Heart left ventricle (tissue), 16 donors: ENCODE data around the gene INPP5K. TPM values are rescaled to one million over a fixed set of nuclear protein-coding genes. Genes with fewer than 3 reads are reported as not detected.

Experiments
- ATAC-seq, 4 donors: fragments of 200-7000 bp; cut with Tn5 transposase; one replicate each; pipeline ENCODE4 v1.9.1; 2020 to 2022; ENCODE audit warnings: moderate library complexity in 4 of 4, mild to moderate bottlenecking in 3 of 4, moderate number of reproducible peaks in 1 of 4
- DNase-seq, 5 donors: peaks; one replicate each; pipeline ENCODE4 v3.0.0-alpha.2; 2020
- H3K27ac ChIP-seq, 12 donors: fragments of 200-600 bp; sonication (generic) in 4 of 12; one replicate each; pipeline versions ENCODE4 v1.5.0 to v1.8.0; 2016 to 2022; ENCODE audit warnings: mild to moderate bottlenecking in 2 of 12
- H3K27me3 ChIP-seq, 9 donors: fragments of 200-600 bp; sonication (generic) in 2 of 9; one replicate each; pipeline versions ENCODE4 v1.5.1 to v1.8.0; 2016 to 2022; ENCODE audit warnings: mild to moderate bottlenecking in 3 of 9
- H3K36me3 ChIP-seq, 9 donors: fragments of 200-600 bp; sonication (generic) in 2 of 9; one replicate each; pipeline versions ENCODE4 v1.5.0 to v1.8.0; 2018 to 2022; ENCODE audit warnings: mild to moderate bottlenecking in 2 of 9
- H3K4me1 ChIP-seq, 12 donors: fragments of 200-600 bp; sonication (generic) in 4 of 12; one replicate each; pipeline versions ENCODE4 v1.5.0 to v1.8.0; 2016 to 2022; ENCODE audit warnings: mild to moderate bottlenecking in 3 of 12
- H3K4me3 ChIP-seq, 12 donors: fragments of 200-600 bp; sonication (generic) in 4 of 12; one replicate each; pipeline versions ENCODE4 v1.5.0 to v1.8.0; 2017 to 2022; ENCODE audit warnings: mild to moderate bottlenecking in 9 of 12, moderate library complexity in 4 of 12
- H3K9me3 ChIP-seq, 12 donors: fragments of 200-600 bp; sonication (generic) in 4 of 12; one replicate each; pipeline versions ENCODE4 v1.5.0 to v1.8.0; 2016 to 2022; ENCODE audit warnings: mild to moderate bottlenecking in 1 of 12
- POLR2A ChIP-seq, 2 donors: fragments of 450-650 bp; IDR thresholded peaks; one replicate each; pipeline ENCODE4 v1.6.1; 2017; ENCODE audit warnings: antibody characterized with exemption in 2 of 2, mild to moderate bottlenecking in 2 of 2, moderate library complexity in 2 of 2
- WGBS, 4 donors: extraction: QIAGEN DNeasy Blood & Tissue Kit in 2 of 4; methylation state at CpG; one replicate each; pipeline versions ENCODE4 v1.1.5 to v1.1.7; 2013 to 2018; 5-methylcytosine and 5-hydroxymethylcytosine counted together
- intact Hi-C, 10 donors: fragments of 100-400 bp; cut with DNase I; formaldehyde crosslinking; loops; one replicate each; pipeline versions ENCODE4 v1.11.1 to v1.14.2; 2022
- polyA plus RNA-seq, 2 donors: library from polyadenylated mRNA; stranded (reverse); fragments of 200-250 nt; gene quantifications; one replicate each; pipeline ENCODE4 v1.2.3, GENCODE V29; 2013
- total RNA-seq, 9 donors: library from RNA; depleted of rRNA in 2 of 9; stranded (reverse); fragments of >200 nt in 2 of 9; fragmentation: NEBNext Ultra II Directional in 3 of 9; extraction: Animal tissue kit (Norgen Biotek cat#: 25700) in 3 of 9; gene quantifications; one replicate each; pipeline versions ENCODE4 v1.1.0 to v1.2.4, GENCODE V29; 2016 to 2023
- TF ChIP-seq, protein P1 (sequence below), 12 donors: fragments of 200-600 bp; sonication (generic) in 4 of 12; IDR thresholded peaks; one replicate each; pipeline versions ENCODE4 v1.5.0 to v1.8.0; 2018 to 2022; ENCODE audit warnings: antibody characterized with exemption in 12 of 12, mild to moderate bottlenecking in 5 of 12
- donor health status: ischemic (EF 13 %, LVEDD 7.1; RV severe dilation, severe dysfunction).
- donor health status: healthy with polysubstance abuse.
- donor health status: DM: no; HTN: yes; CAD: no.
- donor health status: DM: no; HTN: no; CAD: no.
- donor health status: ischemic (EF 25% LVEDD 6.9; RV normal size, moderate dysfunction).
- donor health status: ischemic (EF 25% LVEDD 5.7; RV mildly dilated, moderate dysfunction).
- donor health status: healthy.
- donor health status: DM: yes; HTN: yes; CAD: no.
- donor health status: ischemic (EF 35%, LVEDD 5.7; RV mildly dilated, moderate dysfunction).
- donor health status: nonischemic (EF 11% LVEDD 7.7; RV severe dilation, severe dysfunction).
- donor health status: DM: yes; HTN: yes; CAD: no.
- donor health status: PGD.
- donor health status: ischemic (EF 29% LVEDD 5.4; RV normal size, mild dysfunction).
- donor health status: nonischemic (EF 23%, LVEDD 6.1; RV moderate dilation, normal function).

Gene INPP5K
- total and polyA plus RNA-seq, 11 donors = 21.9 to 128 (median 33.4) TPM

DNA sequence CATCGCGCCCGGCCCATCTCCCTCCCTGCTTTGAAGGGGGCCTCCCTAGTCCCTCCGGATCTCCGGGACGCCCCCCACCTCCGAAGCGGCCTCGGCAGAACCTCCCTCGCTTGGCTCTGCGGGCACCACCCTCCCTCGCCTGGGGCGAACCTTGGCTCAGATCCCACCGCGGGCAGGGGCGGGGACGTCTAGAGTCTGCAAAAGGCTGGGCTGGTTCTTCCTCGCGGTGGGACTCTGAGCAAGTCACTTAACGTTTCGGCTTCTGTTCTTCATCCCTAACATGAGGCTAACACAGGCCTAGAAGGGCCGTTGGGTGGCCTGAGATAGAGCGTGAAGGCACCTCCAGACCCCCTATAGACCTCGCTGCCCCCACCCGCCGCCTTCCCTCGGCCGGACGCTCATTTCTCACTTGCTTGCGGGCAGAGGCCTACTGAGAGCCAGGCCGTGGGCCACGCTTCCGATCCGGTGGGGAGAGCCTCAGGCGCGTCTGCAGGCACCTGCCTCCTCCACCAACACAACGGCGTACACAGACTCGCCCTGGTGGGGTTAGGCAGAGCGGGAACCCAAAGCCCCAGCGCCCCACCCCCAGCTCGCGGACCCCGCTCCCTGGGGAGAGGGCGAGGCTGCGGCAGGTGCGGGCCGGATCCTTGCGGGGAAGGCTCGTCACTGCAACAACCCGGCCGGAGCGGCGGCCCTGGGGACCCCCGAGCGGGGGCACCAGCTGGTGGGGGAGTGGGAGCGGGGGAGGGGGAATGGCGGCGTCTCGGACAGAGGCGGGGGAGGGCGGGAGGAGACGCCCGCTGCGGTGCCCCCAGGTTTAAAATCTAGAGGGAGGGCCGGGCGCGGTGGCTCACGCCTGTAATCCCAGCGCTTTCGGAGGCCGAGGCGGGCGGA is 29.4 kb downstream of the INPP5K start:
- no peaks in the 10 kb centered on the region for H3K27me3 ChIP-seq
- DNase-seq (peak; percentile 73 to 88 (median 82)), ATAC-seq (peak in 2 of 4 donors; percentile 3 to 8)
- H3K4me3 ChIP-seq = peak overlapping the region; percentile 26 to 85 (median 70)
- TF ChIP-seq POLR2A (IDR thresholded peaks at IDR 0.05) = no peak
- TF ChIP-seq, protein P1, sequence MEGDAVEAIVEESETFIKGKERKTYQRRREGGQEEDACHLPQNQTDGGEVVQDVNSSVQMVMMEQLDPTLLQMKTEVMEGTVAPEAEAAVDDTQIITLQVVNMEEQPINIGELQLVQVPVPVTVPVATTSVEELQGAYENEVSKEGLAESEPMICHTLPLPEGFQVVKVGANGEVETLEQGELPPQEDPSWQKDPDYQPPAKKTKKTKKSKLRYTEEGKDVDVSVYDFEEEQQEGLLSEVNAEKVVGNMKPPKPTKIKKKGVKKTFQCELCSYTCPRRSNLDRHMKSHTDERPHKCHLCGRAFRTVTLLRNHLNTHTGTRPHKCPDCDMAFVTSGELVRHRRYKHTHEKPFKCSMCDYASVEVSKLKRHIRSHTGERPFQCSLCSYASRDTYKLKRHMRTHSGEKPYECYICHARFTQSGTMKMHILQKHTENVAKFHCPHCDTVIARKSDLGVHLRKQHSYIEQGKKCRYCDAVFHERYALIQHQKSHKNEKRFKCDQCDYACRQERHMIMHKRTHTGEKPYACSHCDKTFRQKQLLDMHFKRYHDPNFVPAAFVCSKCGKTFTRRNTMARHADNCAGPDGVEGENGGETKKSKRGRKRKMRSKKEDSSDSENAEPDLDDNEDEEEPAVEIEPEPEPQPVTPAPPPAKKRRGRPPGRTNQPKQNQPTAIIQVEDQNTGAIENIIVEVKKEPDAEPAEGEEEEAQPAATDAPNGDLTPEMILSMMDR (IDR thresholded peaks at IDR 0.05) = no peak
- intact Hi-C loops = loop anchor here in 2 of 10 donors (10.0 kb wide), 1 partner anchor 158 kb away; the partner anchor contains the start of genes RILP (in 2 of the 2) and SCARF1 (in 2 of the 2)
- peaks cover 7 to 80% (median 58%) of the 10 kb centered on the region in 12 donors for H3K4me1 ChIP-seq
- H3K9me3 ChIP-seq = no peaks in the 10 kb centered on the region
- peaks cover 0 to 18% (median 17%) of the 10 kb centered on the region in 9 donors for H3K36me3 ChIP-seq
- WGBS, 4 donors = 33 to 52% (median 42%) methylated on average over 48 to 74 of the region's 74 CpGs
- H3K27ac ChIP-seq = peak overlapping the region; percentile 94 to 100 (median 99)

DNA sequence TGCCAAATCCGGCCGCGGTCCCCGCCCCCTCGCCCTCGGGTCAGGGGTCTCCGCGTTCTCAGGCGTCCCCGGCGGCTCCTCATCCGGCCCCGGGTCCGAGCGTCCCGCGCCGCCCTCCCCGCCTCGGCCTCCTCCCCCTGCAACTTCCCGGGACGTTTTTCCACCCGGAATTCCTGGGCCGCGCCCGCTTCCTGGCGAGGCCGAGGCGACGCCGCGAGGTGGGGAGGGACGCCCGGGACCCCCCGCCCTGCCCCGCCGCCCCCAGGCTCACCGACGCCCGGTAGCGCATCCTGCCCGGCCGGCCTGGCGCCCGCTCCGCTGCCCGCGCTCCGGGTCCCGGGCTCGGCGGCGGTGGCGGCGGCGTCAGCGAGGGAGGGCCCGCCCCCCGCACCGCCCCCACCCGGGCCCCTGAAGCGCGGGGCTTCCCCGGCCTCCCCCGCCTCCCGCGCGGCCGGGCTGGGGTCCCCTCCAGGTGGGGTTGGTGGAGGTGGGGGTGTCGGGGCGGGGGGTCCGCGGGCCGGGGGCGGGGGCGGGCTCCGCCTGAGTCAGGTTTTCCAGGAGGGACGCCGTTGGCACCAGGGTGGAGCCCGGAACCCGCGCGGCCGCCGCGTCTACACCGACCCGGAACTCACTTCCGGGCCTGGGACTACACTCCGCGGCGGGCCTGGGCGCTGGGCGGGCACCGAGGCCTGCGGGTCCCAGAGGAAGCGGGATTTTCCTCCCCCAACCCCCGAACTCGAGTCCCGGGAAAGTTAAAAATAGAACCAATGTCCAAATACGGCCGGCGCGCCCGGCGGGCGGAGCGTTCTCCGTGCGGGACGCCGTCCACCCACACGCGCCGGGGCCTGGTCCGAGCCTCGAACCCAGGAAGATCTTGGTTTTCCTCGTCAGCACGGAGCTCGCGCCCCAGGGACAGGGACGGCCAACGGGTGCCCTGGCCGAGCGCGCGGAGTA is 30.7 kb downstream of the INPP5K start:
- Histone ChIP-seq H3K9me3 (no peaks in the 10 kb centered on the region), H3K27ac (peak overlapping the region; percentile 94 to 100 (median 99)), H3K4me1 (peaks cover 7 to 87% (median 54%) of the 10 kb centered on the region in 12 donors), H3K27me3 (no peaks in the 10 kb centered on the region), H3K4me3 (peak overlapping the region; percentile 38 to 85 (median 71)), H3K36me3 (peaks cover 0 to 32% (median 30%) of the 10 kb centered on the region in 9 donors)
- TF ChIP-seq, protein P1 (IDR thresholded peaks at IDR 0.05) = no peak
- TF ChIP-seq POLR2A (IDR thresholded peaks at IDR 0.05) = peak in 1 of 2 donors; percentile 24
- ATAC-seq = peak in 3 of 4 donors; percentile 25 to 38 (median 28)
- intact Hi-C loops = loop anchor here in 2 of 10 donors (10.0 kb wide), 1 partner anchor 159 kb away; the partner anchor contains the start of genes RILP (in 2 of the 2) and SCARF1 (in 2 of the 2)
- 2 to 6% (median 3%) methylated on average over 45 to 126 of the region's 127 CpGs for WGBS, 4 donors
- peak; percentile 83 to 88 (median 84) for DNase-seq

DNA sequence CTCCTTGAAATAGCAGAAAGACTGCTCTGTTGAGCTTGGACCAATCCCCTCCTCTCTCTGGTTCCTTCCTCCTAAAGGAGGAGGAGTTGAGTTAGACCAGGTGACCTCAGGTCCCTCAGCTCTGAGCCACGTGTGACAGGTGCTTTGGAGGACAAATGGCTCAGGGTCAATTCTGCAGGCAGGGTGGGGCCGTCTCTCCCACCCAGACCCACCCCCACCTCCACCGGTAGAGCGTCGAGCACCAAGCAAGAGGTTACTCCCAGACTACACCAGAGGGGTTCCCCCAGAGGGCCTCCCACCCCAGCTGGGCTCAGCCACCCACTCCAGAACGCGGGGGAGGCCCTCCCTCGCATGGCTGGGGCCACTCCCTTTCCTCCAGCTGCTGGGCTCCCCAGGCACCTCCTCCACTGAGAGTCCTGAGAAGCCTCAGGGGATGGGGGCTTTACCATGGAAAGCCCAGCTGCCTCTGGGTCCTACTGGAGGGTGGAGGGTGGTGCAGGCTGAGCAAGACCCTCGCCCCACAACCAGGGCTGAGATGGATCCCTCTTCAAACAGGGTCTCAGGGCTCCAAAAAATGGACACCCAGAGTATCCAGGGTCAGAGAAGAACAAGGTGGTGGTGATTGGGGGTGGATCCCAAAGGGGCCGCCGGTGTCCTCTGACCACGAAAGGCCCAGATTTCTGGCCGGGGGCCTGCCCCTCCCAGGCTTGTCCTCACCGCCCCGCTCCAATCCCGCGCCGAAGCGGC is 31.6 kb downstream of the INPP5K start:
- no peak for TF ChIP-seq POLR2A (IDR thresholded peaks at IDR 0.05)
- TF ChIP-seq, protein P1 (IDR thresholded peaks at IDR 0.05) = peak in 1 of 12 donors; percentile 9
- H3K9me3 ChIP-seq = no peaks in the 10 kb centered on the region
- 1 to 5% (median 3%) methylated on average over 8 to 19 of the region's 19 CpGs for WGBS, 4 donors
- DNase-seq = peak in 4 of 5 donors; percentile 72 to 79 (median 77)
- H3K4me1 ChIP-seq = peaks cover 7 to 78% (median 47%) of the 10 kb centered on the region in 12 donors
- H3K27me3 ChIP-seq = no peaks in the 10 kb centered on the region
- H3K4me3 ChIP-seq = peak overlapping the region; percentile 38 to 85 (median 71)
- ATAC-seq = peak in 3 of 4 donors; percentile 4 to 31 (median 24)
- H3K36me3 ChIP-seq = peaks cover 0 to 40% (median 38%) of the 10 kb centered on the region in 9 donors
- peak overlapping the region; percentile 94 to 100 (median 99) for H3K27ac ChIP-seq
- intact Hi-C loops = loop anchor here in 2 of 10 donors (10.0 kb wide), 1 partner anchor 160 kb away; the partner anchor contains the start of genes RILP (in 2 of the 2) and SCARF1 (in 2 of the 2)
